ENCODE measurements around the gene SNU13. TPM values are rescaled to one million over a fixed set of nuclear protein-coding genes. Genes with fewer than 3 reads are reported as not detected.
"Not testable (repeated sequence)": the region's sequence is repeated elsewhere in the genome, so short reads cannot be mapped to it uniquely, and the experiment has no call there.

The SNU13 gene
- total RNA-seq, 1 experiment from 2014 or later = 283 TPM

- intact Hi-C loops (cut with micrococcal nuclease); H3K9me2 ChIP-seq (ENCODE audit: insufficient read depth); H3K9me3 ChIP-seq (ENCODE audit: control insufficient read depth in 1 of 2, insufficient read depth in 1 of 2, low read depth in 1 of 2, low read length in 2 of 2); H3K4me3 ChIP-seq (replicated peaks in 1 of 2; ENCODE audit: low read depth in 1 of 2, low read length in 2 of 2); DNase-seq (ENCODE audit: low read depth, low spot score); POLR2A ChIA-PET; ATAC-seq; H3K4me2 ChIP-seq (ENCODE audit: low read length); H3K9ac ChIP-seq (ENCODE audit: low read length); BruUV-seq (replicated peaks); RAD21 ChIA-PET (ENCODE audit: low non-redundant PET in 1 of 2, low total read pairs in 2 of 2, uncharacterized antibody in 2 of 2, unreplicated experiment in 2 of 2); CTCF ChIA-PET; H4K20me1 ChIP-seq (ENCODE audit: insufficient read depth); H3K27me3 ChIP-seq (ENCODE audit: insufficient read depth, low read length); H2AFZ ChIP-seq (ENCODE audit: low read depth, low read length, poor library complexity, severe bottlenecking); H3K27ac ChIP-seq (ENCODE audit: low read depth, low read length): not testable (repeated sequence)
- Histone ChIP-seq H3K4me1 (ENCODE audit: control insufficient read depth in 1 of 2, insufficient read depth in 2 of 2, low read length in 2 of 2) (peaks cover 11 to 22% of the 10 kb centered on the region in 2 experiments), H3K36me3 (ENCODE audit: control insufficient read depth in 1 of 2, insufficient read depth in 2 of 2, low read length in 2 of 2) (peaks cover 35 to 57% of the 10 kb centered on the region in 2 experiments), H3K79me2 (ENCODE audit: insufficient read depth, low read length) (peaks cover 16% of the 10 kb centered on the region; the same call in 1 of the 2 replicates)
Observed at GRCh38 chr22:41663594-41663993, 25.1 kb downstream of the SNU13 start.

- Histone ChIP-seq H3K27ac (ENCODE audit: low read depth, low read length) (no peak overlapping the region), H3K79me2 (ENCODE audit: insufficient read depth, low read length) (peaks cover 25% of the 10 kb centered on the region; the same call in 1 of the 2 replicates), H2AFZ (ENCODE audit: low read depth, low read length, poor library complexity, severe bottlenecking) (no peak overlapping the region), H3K4me3 (replicated peaks in 1 of 2; ENCODE audit: low read depth in 1 of 2, low read length in 2 of 2) (no peak overlapping the region), H3K9ac (ENCODE audit: low read length) (no peak overlapping the region), H3K36me3 (ENCODE audit: control insufficient read depth in 1 of 2, insufficient read depth in 2 of 2, low read length in 2 of 2) (peaks cover 48 to 74% of the 10 kb centered on the region in 2 experiments), H3K27me3 (ENCODE audit: insufficient read depth, low read length) (no peaks in the 10 kb centered on the region), H3K9me3 (ENCODE audit: control insufficient read depth in 1 of 2, insufficient read depth in 1 of 2, low read depth in 1 of 2, low read length in 2 of 2) (no peaks in the 10 kb centered on the region), H3K9me2 (ENCODE audit: insufficient read depth) (no peaks in the 10 kb centered on the region), H3K4me2 (ENCODE audit: low read length) (no peak overlapping the region), H4K20me1 (ENCODE audit: insufficient read depth) (peaks cover 8% of the 10 kb centered on the region; the same call in 1 of the 2 replicates), H3K4me1 (ENCODE audit: control insufficient read depth in 1 of 2, insufficient read depth in 2 of 2, low read length in 2 of 2) (peaks cover 0 to 4% of the 10 kb centered on the region in 2 experiments; a peak in 2 of 4 replicates)
- CTCF ChIA-PET = no interaction called here
- no peak for ATAC-seq
- intact Hi-C loops (cut with micrococcal nuclease) = no loop called here
- RAD21 ChIA-PET (ENCODE audit: low non-redundant PET in 1 of 2, low total read pairs in 2 of 2, uncharacterized antibody in 2 of 2, unreplicated experiment in 2 of 2) = no interaction called here
- no peak for DNase-seq (ENCODE audit: low read depth, low spot score)
- POLR2A ChIA-PET = no interaction called here
- BruUV-seq (replicated peaks) = no TSS peak
- no peak for TF ChIP-seq SIN3A (IDR thresholded peaks at IDR 0.05; ENCODE audit: low read depth)
Observed at GRCh38 chr22:41661713-41662112, 27.0 kb downstream of the SNU13 start.

- Histone ChIP-seq H3K27me3 (ENCODE audit: insufficient read depth, low read length) (no peaks in the 10 kb centered on the region), H3K79me2 (ENCODE audit: insufficient read depth, low read length) (peaks cover 28% of the 10 kb centered on the region; the same call in 1 of the 2 replicates), H3K27ac (ENCODE audit: low read depth, low read length) (no peak overlapping the region), H3K4me3 (replicated peaks in 1 of 2; ENCODE audit: low read depth in 1 of 2, low read length in 2 of 2) (no peak overlapping the region), H3K4me1 (ENCODE audit: control insufficient read depth in 1 of 2, insufficient read depth in 2 of 2, low read length in 2 of 2) (no peaks in the 10 kb centered on the region), H4K20me1 (ENCODE audit: insufficient read depth) (peaks cover 8% of the 10 kb centered on the region; the same call in 1 of the 2 replicates), H3K4me2 (ENCODE audit: low read length) (no peak overlapping the region), H3K36me3 (ENCODE audit: control insufficient read depth in 1 of 2, insufficient read depth in 2 of 2, low read length in 2 of 2) (peaks cover 52 to 78% of the 10 kb centered on the region in 2 experiments), H3K9ac (ENCODE audit: low read length) (no peak overlapping the region), H3K9me2 (ENCODE audit: insufficient read depth) (no peaks in the 10 kb centered on the region), H3K9me3 (ENCODE audit: control insufficient read depth in 1 of 2, insufficient read depth in 1 of 2, low read depth in 1 of 2, low read length in 2 of 2) (no peaks in the 10 kb centered on the region), H2AFZ (ENCODE audit: low read depth, low read length, poor library complexity, severe bottlenecking) (no peak overlapping the region)
- POLR2A ChIA-PET = no interaction called here
- no peak for DNase-seq (ENCODE audit: low read depth, low spot score)
- no peak for ATAC-seq
- CTCF ChIA-PET = no interaction called here
- RAD21 ChIA-PET (ENCODE audit: low non-redundant PET in 1 of 2, low total read pairs in 2 of 2, uncharacterized antibody in 2 of 2, unreplicated experiment in 2 of 2) = interaction anchor here in 1 of 2 experiments (0.7 kb wide), 1 partner anchor 32 kb away, joined by 3 read pairs; no protein-coding TSS in a partner anchor
- no TSS peak for BruUV-seq (replicated peaks)
- intact Hi-C loops (cut with micrococcal nuclease) = no loop called here
- TF ChIP-seq ZFX (IDR thresholded peaks at IDR 0.05) (no peak), REST (IDR thresholded peaks at IDR 0.05; ENCODE audit: low read depth) (no peak), YY1 (IDR thresholded peaks at IDR 0.05; ENCODE audit: extremely low read depth, insufficient replicate concordance, low read depth, low read length) (no peak), MAX (IDR thresholded peaks at IDR 0.05) (no peak), TCF7L2 (IDR thresholded peaks at IDR 0.05; ENCODE audit: borderline replicate concordance, extremely low read depth, insufficient read depth, insufficient read length) (no peak), EGR1 (IDR thresholded peaks at IDR 0.05; ENCODE audit: low read depth) (no peak)
Observed at GRCh38 chr22:41661088-41661487, 27.6 kb downstream of the SNU13 start.
